ENCODE data around the gene PPM1K. TPM values are rescaled to one million over a fixed set of nuclear protein-coding genes. Genes with fewer than 3 reads are reported as not detected.

PPM1K gene
- total RNA-seq, 2 donors from 2014 or later: 7.8 to 8.3 TPM

- Histone ChIP-seq H3K4me1 (no peaks in the 10 kb centered on the region), H3K9ac (ENCODE audit: low read depth in 2 of 2, low read length in 2 of 2) (no peak overlapping the region), H3K4me3 (no peak overlapping the region), H3K27ac (no peak overlapping the region), H3K36me3 (no peaks in the 10 kb centered on the region), H3K27me3 (no peaks in the 10 kb centered on the region), H3K9me3 (no peaks in the 10 kb centered on the region)
- intact Hi-C loops (cut with DNase I): no loop called here
- DNase-seq: no peak
- TF ChIP-seq CTCF (IDR thresholded peaks at IDR 0.05): no peak
These were observed 13.5 kb upstream of the PPM1K start for GRCh38 chr4:88297725-88298454.

GRCh38 chr4:88297212-88297516, 12.8 kb upstream of the PPM1K start:
- H3K4me1 ChIP-seq: no peaks in the 10 kb centered on the region
- H3K9me3 ChIP-seq: no peaks in the 10 kb centered on the region
- no peak for DNase-seq
- H3K27me3 ChIP-seq: no peaks in the 10 kb centered on the region
- no peak overlapping the region for H3K4me3 ChIP-seq
- no peaks in the 10 kb centered on the region for H3K36me3 ChIP-seq
- intact Hi-C loops (cut with DNase I): no loop called here
- H3K9ac ChIP-seq (ENCODE audit: low read depth in 2 of 2, low read length in 2 of 2): no peak overlapping the region
- H3K27ac ChIP-seq: no peak overlapping the region
- no peak for TF ChIP-seq CTCF (IDR thresholded peaks at IDR 0.05)

- no peak overlapping the region for H3K9ac ChIP-seq (ENCODE audit: low read depth in 2 of 2, low read length in 2 of 2)
- H3K27ac ChIP-seq: no peak overlapping the region
- no peak overlapping the region for H3K4me3 ChIP-seq
- no peaks in the 10 kb centered on the region for H3K4me1 ChIP-seq
- DNase-seq: no peak
- no peaks in the 10 kb centered on the region for H3K36me3 ChIP-seq
- H3K9me3 ChIP-seq: no peaks in the 10 kb centered on the region
- intact Hi-C loops (cut with DNase I): no loop called here
- TF ChIP-seq CTCF (IDR thresholded peaks at IDR 0.05): no peak
- H3K27me3 ChIP-seq: no peaks in the 10 kb centered on the region
These were observed 12.3 kb upstream of the PPM1K start for GRCh38 chr4:88296413-88297211.

- Histone ChIP-seq H3K4me1 (no peaks in the 10 kb centered on the region), H3K36me3 (no peaks in the 10 kb centered on the region), H3K4me3 (no peak overlapping the region), H3K9ac (ENCODE audit: low read depth in 2 of 2, low read length in 2 of 2) (no peak overlapping the region), H3K27me3 (no peaks in the 10 kb centered on the region), H3K9me3 (no peaks in the 10 kb centered on the region), H3K27ac (no peak overlapping the region)
- DNase-seq: no peak
- intact Hi-C loops (cut with DNase I): no loop called here
- no peak for TF ChIP-seq CTCF (IDR thresholded peaks at IDR 0.05)
These were observed 11.3 kb upstream of the PPM1K start for GRCh38 chr4:88295656-88296055.

- Histone ChIP-seq H3K4me3 (no peak overlapping the region), H3K27me3 (no peaks in the 10 kb centered on the region), H3K9ac (ENCODE audit: low read depth in 2 of 2, low read length in 2 of 2) (no peak overlapping the region), H3K36me3 (no peaks in the 10 kb centered on the region), H3K4me1 (no peaks in the 10 kb centered on the region), H3K9me3 (no peaks in the 10 kb centered on the region), H3K27ac (no peak overlapping the region)
- TF ChIP-seq CTCF (IDR thresholded peaks at IDR 0.05): no peak
- DNase-seq: no peak
- intact Hi-C loops (cut with DNase I): no loop called here
These were observed 6.6 kb upstream of the PPM1K start for GRCh38 chr4:88291003-88291402.
